ENCODE measurements around the gene FUBP3. TPM values are rescaled to one million over a fixed set of nuclear protein-coding genes. Genes with fewer than 3 reads are reported as not detected.

Gene FUBP3
- polyA plus RNA-seq, 3 donors = 9.5 to 17.3 (median 16.3) TPM

GRCh38 chr9:130570208-130570607 is 9.2 kb upstream of the FUBP3 start:
- Mint-ChIP-seq H3K27ac (no peak overlapping the region), H3K4me3 (no peak overlapping the region), H3K4me1 (no peaks in the 10 kb centered on the region), H3K9me3 (peaks cover 0 to 1% (median 0%) of the 10 kb centered on the region in 7 donors), H3K36me3 (no peaks in the 10 kb centered on the region), H3K27me3 (ENCODE audit: low read depth in 3 of 3) (peaks cover 4 to 10% (median 9%) of the 10 kb centered on the region in 3 donors)
- Histone ChIP-seq H3K27ac (ENCODE audit: low read depth in 1 of 2, low read length in 2 of 2) (no peak overlapping the region), H3K9ac (ENCODE audit: insufficient read depth, low read length, poor library complexity, severe bottlenecking) (no peak overlapping the region), H3K27me3 (ENCODE audit: control insufficient read depth in 2 of 2, insufficient read depth in 2 of 2, low read length in 2 of 2) (no peaks in the 10 kb centered on the region), H2AFZ (ENCODE audit: insufficient read depth, low read depth, low read length, poor library complexity, severe bottlenecking) (no peak overlapping the region), H3K9me3 (replicated peaks in 1 of 2; ENCODE audit: control insufficient read depth in 1 of 2, insufficient read depth in 1 of 2, low read length in 2 of 2) (no peaks in the 10 kb centered on the region), H3K79me2 (ENCODE audit: insufficient read depth, low read length) (no peaks in the 10 kb centered on the region), H3K4me1 (ENCODE audit: control insufficient read depth in 1 of 2, insufficient read depth in 2 of 2, low read length in 2 of 2) (no peaks in the 10 kb centered on the region), H3K4me3 (replicated peaks in 1 of 3; ENCODE audit: low read depth in 2 of 3, low read length in 3 of 3) (no peak overlapping the region), H3K4me2 (replicated peaks; ENCODE audit: extremely low read depth, low read length, poor library complexity, severe bottlenecking) (no peak overlapping the region), H4K20me1 (ENCODE audit: insufficient read depth, low read length) (no peaks in the 10 kb centered on the region), H3K36me3 (replicated peaks in 1 of 2; ENCODE audit: control insufficient read depth in 1 of 2, insufficient read depth in 2 of 2, low read length in 2 of 2) (no peaks in the 10 kb centered on the region)
- WGBS (ENCODE audit: insufficient coverage) = 94% methylated on average over 6 of the region's 10 CpGs
- intact Hi-C loops (cut with micrococcal nuclease) = no loop called here
- no peak for TF ChIP-seq CTCF (IDR thresholded peaks at IDR 0.05)
- no peak for DNase-seq

- TF ChIP-seq CTCF (IDR thresholded peaks at IDR 0.05) = no peak
- H3K79me2 ChIP-seq (ENCODE audit: insufficient read depth, low read length) = peaks cover 18% of the 10 kb centered on the region
- H3K9ac ChIP-seq (ENCODE audit: insufficient read depth, low read length, poor library complexity, severe bottlenecking) = no peak overlapping the region
Measured at GRCh38 chr9:130575514-130575913, 3.9 kb upstream of the FUBP3 start.

More at GRCh38 chr9:130575514-130575913, 3.9 kb upstream of the FUBP3 start:
- Histone ChIP-seq H2AFZ (ENCODE audit: insufficient read depth, low read depth, low read length, poor library complexity, severe bottlenecking) (no peak overlapping the region), H3K27me3 (ENCODE audit: control insufficient read depth in 2 of 2, insufficient read depth in 2 of 2, low read length in 2 of 2) (peaks cover 0 to 7% of the 10 kb centered on the region in 2 donors), H3K27ac (ENCODE audit: low read depth in 1 of 2, low read length in 2 of 2) (no peak overlapping the region), H3K4me2 (replicated peaks; ENCODE audit: extremely low read depth, low read length, poor library complexity, severe bottlenecking) (no peak overlapping the region), H3K4me3 (replicated peaks in 1 of 3; ENCODE audit: low read depth in 2 of 3, low read length in 3 of 3) (no peak overlapping the region), H4K20me1 (ENCODE audit: insufficient read depth, low read length) (peaks cover 5% of the 10 kb centered on the region), H3K9me3 (replicated peaks in 1 of 2; ENCODE audit: control insufficient read depth in 1 of 2, insufficient read depth in 1 of 2, low read length in 2 of 2) (no peaks in the 10 kb centered on the region), H3K4me1 (ENCODE audit: control insufficient read depth in 1 of 2, insufficient read depth in 2 of 2, low read length in 2 of 2) (peaks cover 13 to 18% of the 10 kb centered on the region in 2 donors), H3K36me3 (replicated peaks in 1 of 2; ENCODE audit: control insufficient read depth in 1 of 2, insufficient read depth in 2 of 2, low read length in 2 of 2) (no peaks in the 10 kb centered on the region)
- peaks cover 14% of the 10 kb centered on the region for H3K4me1 Mint-ChIP-seq
- H3K4me3 Mint-ChIP-seq = no peak overlapping the region
- H3K27me3 Mint-ChIP-seq (ENCODE audit: low read depth in 3 of 3) = peaks cover 0 to 7% (median 3%) of the 10 kb centered on the region in 3 donors
- intact Hi-C loops (cut with micrococcal nuclease) = no loop called here
- DNase-seq = no peak
- H3K27ac Mint-ChIP-seq = no peak overlapping the region
- no peaks in the 10 kb centered on the region for H3K36me3 Mint-ChIP-seq
- H3K9me3 Mint-ChIP-seq = no peaks in the 10 kb centered on the region
- WGBS (ENCODE audit: insufficient coverage) = no CpG with 5 or more reads among the region's 3 CpGs
